Measurements from ENCODE around the gene ARHGEF40. TPM values are rescaled to one million over a fixed set of nuclear protein-coding genes. Genes with fewer than 3 reads are reported as not detected.

Gene ARHGEF40
- polyA plus RNA-seq, 1 donor (not counting 4 experiments of a cell fraction or from before 2014, with no cell fraction given), result 8.7 TPM

DNA sequence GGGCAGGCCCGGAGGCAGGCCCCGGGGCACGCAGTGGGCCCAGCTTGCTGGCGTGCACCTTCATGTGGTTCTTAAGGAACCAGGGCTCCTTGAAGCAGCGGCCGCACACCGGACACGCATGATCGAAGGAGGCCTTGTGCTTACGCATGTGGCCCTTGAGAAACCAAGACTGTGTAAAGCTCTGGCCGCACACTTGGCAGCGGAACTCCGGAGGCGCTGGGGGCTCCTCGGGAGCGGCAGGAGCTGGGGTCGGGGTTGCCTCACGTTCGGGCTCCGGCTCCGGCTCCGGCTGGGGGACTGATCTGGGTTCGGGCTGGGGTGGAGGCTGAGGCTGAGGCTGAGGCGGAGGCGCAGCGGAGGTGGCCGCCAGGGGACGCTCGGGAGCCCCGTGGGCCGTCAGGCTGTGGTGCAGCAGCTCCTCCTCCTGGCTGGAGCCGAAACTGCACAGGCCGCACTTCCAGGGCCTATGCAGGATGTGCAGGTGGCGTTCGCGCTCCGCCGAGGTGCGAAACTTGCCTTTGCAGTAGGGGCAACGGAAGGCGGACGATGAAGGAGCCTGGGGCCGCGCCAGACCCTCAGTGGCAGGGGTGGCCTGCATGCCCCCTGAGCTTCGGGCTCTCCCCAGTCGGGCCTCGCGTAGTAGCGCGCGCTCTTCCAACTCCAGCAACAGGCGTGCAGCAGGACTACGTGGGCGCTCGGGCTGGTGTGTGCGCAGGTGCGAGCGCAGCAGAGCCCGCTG lies 22.3 kb downstream of the ARHGEF40 start:
- Histone ChIP-seq H2AFZ (ENCODE audit: control insufficient read depth, low read length) (no peak overlapping the region), H3K4me2 (ENCODE audit: control insufficient read depth, extremely low read depth, insufficient read depth, low read depth, low read length) (no peak overlapping the region), H3K79me2 (ENCODE audit: control insufficient read depth, insufficient read depth, low read length) (peaks cover 23% of the 10 kb centered on the region), H3K4me1 (ENCODE audit: control insufficient read depth, extremely low read depth, insufficient read depth, low read length) (peaks cover 14% of the 10 kb centered on the region), H3K27me3 (ENCODE audit: control insufficient read depth, extremely low read depth, insufficient read depth, low read length) (no peaks in the 10 kb centered on the region), H3K9ac (ENCODE audit: control insufficient read depth, extremely low read depth, insufficient read depth, low read length) (no peak overlapping the region), H3K36me3 (ENCODE audit: control insufficient read depth in 2 of 2, extremely low read depth in 1 of 2, insufficient read depth in 2 of 2, low read length in 2 of 2) (peaks cover 17 to 23% of the 10 kb centered on the region in 2 experiments), H4K20me1 (ENCODE audit: control insufficient read depth, extremely low read depth, insufficient read depth, low read length) (peaks cover 4% of the 10 kb centered on the region), H3K4me3 (ENCODE audit: control insufficient read depth in 2 of 3, extremely low read depth in 1 of 3, insufficient read depth in 2 of 3, low read depth in 1 of 3, low read length in 3 of 3) (no peak overlapping the region), H3K9me3 (ENCODE audit: control insufficient read depth, low read depth, low read length) (no peaks in the 10 kb centered on the region), H3K27ac (ENCODE audit: control insufficient read depth, insufficient read depth, low read length) (no peak overlapping the region), H3K9me1 (ENCODE audit: control insufficient read depth, extremely low read depth, insufficient read depth, low read length) (no peaks in the 10 kb centered on the region)
- FAIRE-seq (no peak), DNase-seq (ENCODE audit: low read depth, low spot score) (no peak)
- TF ChIP-seq, protein P1, sequence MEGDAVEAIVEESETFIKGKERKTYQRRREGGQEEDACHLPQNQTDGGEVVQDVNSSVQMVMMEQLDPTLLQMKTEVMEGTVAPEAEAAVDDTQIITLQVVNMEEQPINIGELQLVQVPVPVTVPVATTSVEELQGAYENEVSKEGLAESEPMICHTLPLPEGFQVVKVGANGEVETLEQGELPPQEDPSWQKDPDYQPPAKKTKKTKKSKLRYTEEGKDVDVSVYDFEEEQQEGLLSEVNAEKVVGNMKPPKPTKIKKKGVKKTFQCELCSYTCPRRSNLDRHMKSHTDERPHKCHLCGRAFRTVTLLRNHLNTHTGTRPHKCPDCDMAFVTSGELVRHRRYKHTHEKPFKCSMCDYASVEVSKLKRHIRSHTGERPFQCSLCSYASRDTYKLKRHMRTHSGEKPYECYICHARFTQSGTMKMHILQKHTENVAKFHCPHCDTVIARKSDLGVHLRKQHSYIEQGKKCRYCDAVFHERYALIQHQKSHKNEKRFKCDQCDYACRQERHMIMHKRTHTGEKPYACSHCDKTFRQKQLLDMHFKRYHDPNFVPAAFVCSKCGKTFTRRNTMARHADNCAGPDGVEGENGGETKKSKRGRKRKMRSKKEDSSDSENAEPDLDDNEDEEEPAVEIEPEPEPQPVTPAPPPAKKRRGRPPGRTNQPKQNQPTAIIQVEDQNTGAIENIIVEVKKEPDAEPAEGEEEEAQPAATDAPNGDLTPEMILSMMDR (optimal IDR thresholded peaks at IDR 0.05 in 1 of 3, IDR thresholded peaks at IDR 0.05 in 1 of 3, conservative IDR thresholded peaks at IDR 0.05 in 1 of 3; ENCODE audit: extremely low read depth in 1 of 3, insufficient read depth in 2 of 3, low read length in 3 of 3), result peak; percentile 100
- no peak for TF ChIP-seq EZH2 (IDR thresholded peaks at IDR 0.05; ENCODE audit: low read length)
- dilution Hi-C loops (cut with MboI; ENCODE audit: extremely low pct_ligation_motif_present, low sequenced_read_pairs), result no loop called here

DNA sequence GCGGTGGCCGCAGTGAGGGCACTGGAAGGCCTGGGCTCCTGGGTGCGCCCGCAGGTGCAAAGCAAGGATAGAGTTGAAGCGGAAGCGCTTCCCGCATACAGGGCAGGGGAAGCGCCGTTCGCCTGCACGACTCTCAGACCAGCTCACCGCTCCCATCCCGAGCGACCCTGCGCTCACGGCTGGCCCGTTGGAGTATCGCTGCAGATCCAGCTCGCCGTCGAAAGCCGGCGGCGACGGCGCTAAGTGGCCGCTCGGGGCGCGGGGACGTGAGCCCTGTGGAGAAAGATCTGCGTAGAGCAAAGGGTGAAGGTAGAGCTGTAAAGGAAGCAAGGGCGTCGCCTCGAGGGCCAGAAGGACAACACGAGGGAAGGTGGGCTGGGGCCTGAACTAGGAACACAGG lies 22.9 kb downstream of the ARHGEF40 start:
- TF ChIP-seq, protein P1 (optimal IDR thresholded peaks at IDR 0.05 in 1 of 3, IDR thresholded peaks at IDR 0.05 in 1 of 3, conservative IDR thresholded peaks at IDR 0.05 in 1 of 3; ENCODE audit: extremely low read depth in 1 of 3, insufficient read depth in 2 of 3, low read length in 3 of 3), result no peak
- no peak for TF ChIP-seq EZH2 (IDR thresholded peaks at IDR 0.05; ENCODE audit: low read length)
- Histone ChIP-seq H4K20me1 (ENCODE audit: control insufficient read depth, extremely low read depth, insufficient read depth, low read length) (peaks cover 4% of the 10 kb centered on the region), H3K79me2 (ENCODE audit: control insufficient read depth, insufficient read depth, low read length) (peaks cover 24% of the 10 kb centered on the region), H3K27me3 (ENCODE audit: control insufficient read depth, extremely low read depth, insufficient read depth, low read length) (no peaks in the 10 kb centered on the region), H2AFZ (ENCODE audit: control insufficient read depth, low read length) (no peak overlapping the region), H3K9ac (ENCODE audit: control insufficient read depth, extremely low read depth, insufficient read depth, low read length) (no peak overlapping the region), H3K36me3 (ENCODE audit: control insufficient read depth in 2 of 2, extremely low read depth in 1 of 2, insufficient read depth in 2 of 2, low read length in 2 of 2) (peaks cover 17 to 23% of the 10 kb centered on the region in 2 experiments), H3K27ac (ENCODE audit: control insufficient read depth, insufficient read depth, low read length) (no peak overlapping the region), H3K4me2 (ENCODE audit: control insufficient read depth, extremely low read depth, insufficient read depth, low read depth, low read length) (no peak overlapping the region), H3K9me1 (ENCODE audit: control insufficient read depth, extremely low read depth, insufficient read depth, low read length) (no peaks in the 10 kb centered on the region), H3K9me3 (ENCODE audit: control insufficient read depth, low read depth, low read length) (no peaks in the 10 kb centered on the region), H3K4me1 (ENCODE audit: control insufficient read depth, extremely low read depth, insufficient read depth, low read length) (peaks cover 14% of the 10 kb centered on the region), H3K4me3 (ENCODE audit: control insufficient read depth in 2 of 3, extremely low read depth in 1 of 3, insufficient read depth in 2 of 3, low read depth in 1 of 3, low read length in 3 of 3) (no peak overlapping the region)
- no peak for FAIRE-seq
- dilution Hi-C loops (cut with MboI; ENCODE audit: extremely low pct_ligation_motif_present, low sequenced_read_pairs), result no loop called here
- no peak for DNase-seq (ENCODE audit: low read depth, low spot score)
